Lower leg skin (tissue), 4 donors: ENCODE measurements around the gene SCAF1. TPM values are rescaled to one million over a fixed set of nuclear protein-coding genes. Genes with fewer than 3 reads are reported as not detected.

Experiments
- DNase-seq, 2 donors: peaks; one replicate each; pipeline ENCODE4 v3.0.0-alpha.2; 2019; ENCODE audit warnings: low spot score in 2 of 2
- H3K4me3 ChIP-seq: fragments of 200-600 bp; sonication (generic); 2 replicates; pipeline ENCODE4 v1.5.1; 2017; ENCODE audit warnings: mild to moderate bottlenecking, low read depth; ENCODE audit not compliant: poor library complexity, severe bottlenecking
- CTCF ChIP-seq, 3 donors: fragments of 450-650 bp; IDR thresholded peaks; one replicate each; pipeline ENCODE4 v1.5.1; 2016; ENCODE audit warnings: antibody characterized with exemption in 3 of 3, mild to moderate bottlenecking in 3 of 3, moderate library complexity in 2 of 3
- POLR2A ChIP-seq, 2 donors: fragments of 450-650 bp; IDR thresholded peaks; one replicate each; pipeline ENCODE4 v1.6.1; 2016 to 2017; ENCODE audit warnings: antibody characterized with exemption in 2 of 2, mild to moderate bottlenecking in 1 of 2, moderate library complexity in 1 of 2
- WGBS, 2 donors: methylation state at CpG; one replicate each; pipeline ENCODE4 v1.1.5; 2018; 5-methylcytosine and 5-hydroxymethylcytosine counted together
- intact Hi-C: fragments of 100-400 bp; cut with DNase I; formaldehyde crosslinking; loops from one replicate; pipeline ENCODE4 v1.15.0; 2023; ENCODE audit warnings: low total_unique reads
- total RNA-seq, 4 donors: library from RNA; depleted of rRNA; stranded (reverse); fragments of >200 nt; gene quantifications; one replicate each; pipeline ENCODE4 v1.1.0, GENCODE V29; 2016

SCAF1 gene
- total RNA-seq, 4 donors from 2014 or later = 28.6 to 54.3 (median 33.7) TPM

GRCh38 chr19:49653466-49653806 is 11.4 kb downstream of the SCAF1 start:
- intact Hi-C loops = no loop called here
- no peak for DNase-seq
- WGBS, 2 donors = 88 to 94% methylated on average over 11 to 13 of the region's 13 CpGs
- TF ChIP-seq CTCF (IDR thresholded peaks at IDR 0.05) (no peak), POLR2A (IDR thresholded peaks at IDR 0.05) (no peak)
- H3K4me3 ChIP-seq = no peak overlapping the region

GRCh38 chr19:49654581-49654980 is 12.6 kb downstream of the SCAF1 start:
- TF ChIP-seq POLR2A (IDR thresholded peaks at IDR 0.05) (no peak), CTCF (IDR thresholded peaks at IDR 0.05) (no peak)
- H3K4me3 ChIP-seq = no peak overlapping the region
- WGBS, 2 donors = 86 to 93% methylated on average over 10 of the region's 10 CpGs
- intact Hi-C loops = no loop called here
- DNase-seq = no peak

GRCh38 chr19:49655570-49656455 is 13.8 kb downstream of the SCAF1 start:
- WGBS, 2 donors = 90% methylated on average over 23 of the region's 23 CpGs
- no peak for DNase-seq
- no peak for TF ChIP-seq CTCF (IDR thresholded peaks at IDR 0.05)
- no peak for TF ChIP-seq POLR2A (IDR thresholded peaks at IDR 0.05)
- no peak overlapping the region for H3K4me3 ChIP-seq
- intact Hi-C loops = no loop called here

- intact Hi-C loops = no loop called here
- H3K4me3 ChIP-seq = no peak overlapping the region
- 86 to 94% methylated on average over 12 to 16 of the region's 17 CpGs for WGBS, 2 donors
- DNase-seq = no peak
- TF ChIP-seq CTCF (IDR thresholded peaks at IDR 0.05) = no peak
- no peak for TF ChIP-seq POLR2A (IDR thresholded peaks at IDR 0.05)
Measured at GRCh38 chr19:49656456-49657109, 14.6 kb downstream of the SCAF1 start.

- no peak for DNase-seq
- no peak for TF ChIP-seq POLR2A (IDR thresholded peaks at IDR 0.05)
- no peak for TF ChIP-seq CTCF (IDR thresholded peaks at IDR 0.05)
- WGBS, 2 donors = 90 to 93% methylated on average over 18 to 19 of the region's 22 CpGs
- no peak overlapping the region for H3K4me3 ChIP-seq
- intact Hi-C loops = no loop called here
Measured at GRCh38 chr19:49657493-49658138, 15.6 kb downstream of the SCAF1 start.
